Colonic mucosa (tissue), 4 donors: Measurements from ENCODE around the gene ATOSB. TPM values are rescaled to one million over a fixed set of nuclear protein-coding genes. Genes with fewer than 3 reads are reported as not detected.

Experiments used
- DNase-seq: peaks from one replicate; pipeline ENCODE4 v3.0.0-alpha.2; 2020
- H3K27ac ChIP-seq: fragments of 200-600 bp; one replicate; pipeline ENCODE4 v1.8.0; 2021
- H3K27me3 ChIP-seq: fragments of 200-600 bp; one replicate; pipeline ENCODE4 v1.8.0; 2021
- H3K36me3 ChIP-seq: fragments of 200-600 bp; one replicate; pipeline ENCODE4 v1.8.0; 2021
- H3K4me1 ChIP-seq: fragments of 200-600 bp; one replicate; pipeline ENCODE4 v1.8.0; 2021; ENCODE audit warnings: mild to moderate bottlenecking
- H3K4me3 ChIP-seq: fragments of 200-600 bp; one replicate; pipeline ENCODE4 v1.8.0; 2021
- H3K9ac ChIP-seq, 2 donors: one replicate each; pipeline ENCODE4 v1.7.0; 2013; ENCODE audit warnings: control low read depth in 2 of 2, low read depth in 2 of 2, low read length in 2 of 2
- H3K9me3 ChIP-seq: fragments of 200-600 bp; one replicate; pipeline ENCODE4 v1.8.0; 2021
- intact Hi-C: fragments of 100-400 bp; cut with DNase I; formaldehyde crosslinking; loops from one replicate; pipeline ENCODE4 v1.14.1; 2022
- total RNA-seq, 2 donors: library from RNA; stranded (reverse); fragmentation: NEBNext Ultra II Directional in 1 of 2; extraction: Animal tissue kit (Norgen Biotek cat#: 25700) in 1 of 2; gene quantifications; one replicate each; pipeline ENCODE4 v1.2.1, GENCODE V29; 2021
- TF ChIP-seq, protein P1 (sequence below): fragments of 200-600 bp; IDR thresholded peaks from one replicate; pipeline ENCODE4 v1.8.0; 2022; ENCODE audit warnings: antibody characterized with exemption, mild to moderate bottlenecking
- donor health status: healthy.
- donor health status: DM: no; HTN: no; CAD: no.
- donor health status: DM: no; HTN: no; CAD: no.

The ATOSB gene
- total RNA-seq, 2 donors from 2014 or later: 16.8 to 44.6 TPM

DNA sequence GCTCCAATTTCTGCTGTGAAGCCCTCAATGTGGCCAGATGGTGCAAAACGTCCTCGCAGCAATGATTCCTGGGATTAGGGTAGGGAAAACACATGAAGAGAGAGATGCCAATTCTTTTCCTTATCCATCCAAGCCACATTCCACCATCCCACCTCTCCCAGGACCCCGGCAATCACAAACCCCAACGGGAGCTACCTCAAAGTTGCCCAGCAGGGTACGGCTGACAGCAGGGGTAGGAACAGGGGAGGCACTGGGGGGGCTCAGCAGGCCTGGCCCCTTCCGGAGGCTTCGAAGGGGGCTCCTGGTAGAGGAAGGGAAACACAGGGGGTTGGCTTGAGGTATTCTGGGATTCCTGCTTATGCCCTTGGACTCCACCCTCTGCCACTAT, 9.3 kb downstream of the ATOSB start:
- Histone ChIP-seq H3K27me3 (no peaks in the 10 kb centered on the region), H3K9ac (no peak overlapping the region), H3K4me1 (peaks cover 6% of the 10 kb centered on the region), H3K9me3 (no peaks in the 10 kb centered on the region), H3K4me3 (no peak overlapping the region), H3K36me3 (peaks cover 7% of the 10 kb centered on the region), H3K27ac (no peak overlapping the region)
- TF ChIP-seq, protein P1, sequence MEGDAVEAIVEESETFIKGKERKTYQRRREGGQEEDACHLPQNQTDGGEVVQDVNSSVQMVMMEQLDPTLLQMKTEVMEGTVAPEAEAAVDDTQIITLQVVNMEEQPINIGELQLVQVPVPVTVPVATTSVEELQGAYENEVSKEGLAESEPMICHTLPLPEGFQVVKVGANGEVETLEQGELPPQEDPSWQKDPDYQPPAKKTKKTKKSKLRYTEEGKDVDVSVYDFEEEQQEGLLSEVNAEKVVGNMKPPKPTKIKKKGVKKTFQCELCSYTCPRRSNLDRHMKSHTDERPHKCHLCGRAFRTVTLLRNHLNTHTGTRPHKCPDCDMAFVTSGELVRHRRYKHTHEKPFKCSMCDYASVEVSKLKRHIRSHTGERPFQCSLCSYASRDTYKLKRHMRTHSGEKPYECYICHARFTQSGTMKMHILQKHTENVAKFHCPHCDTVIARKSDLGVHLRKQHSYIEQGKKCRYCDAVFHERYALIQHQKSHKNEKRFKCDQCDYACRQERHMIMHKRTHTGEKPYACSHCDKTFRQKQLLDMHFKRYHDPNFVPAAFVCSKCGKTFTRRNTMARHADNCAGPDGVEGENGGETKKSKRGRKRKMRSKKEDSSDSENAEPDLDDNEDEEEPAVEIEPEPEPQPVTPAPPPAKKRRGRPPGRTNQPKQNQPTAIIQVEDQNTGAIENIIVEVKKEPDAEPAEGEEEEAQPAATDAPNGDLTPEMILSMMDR: no peak
- no peak for DNase-seq
- intact Hi-C loops: no loop called here

DNA sequence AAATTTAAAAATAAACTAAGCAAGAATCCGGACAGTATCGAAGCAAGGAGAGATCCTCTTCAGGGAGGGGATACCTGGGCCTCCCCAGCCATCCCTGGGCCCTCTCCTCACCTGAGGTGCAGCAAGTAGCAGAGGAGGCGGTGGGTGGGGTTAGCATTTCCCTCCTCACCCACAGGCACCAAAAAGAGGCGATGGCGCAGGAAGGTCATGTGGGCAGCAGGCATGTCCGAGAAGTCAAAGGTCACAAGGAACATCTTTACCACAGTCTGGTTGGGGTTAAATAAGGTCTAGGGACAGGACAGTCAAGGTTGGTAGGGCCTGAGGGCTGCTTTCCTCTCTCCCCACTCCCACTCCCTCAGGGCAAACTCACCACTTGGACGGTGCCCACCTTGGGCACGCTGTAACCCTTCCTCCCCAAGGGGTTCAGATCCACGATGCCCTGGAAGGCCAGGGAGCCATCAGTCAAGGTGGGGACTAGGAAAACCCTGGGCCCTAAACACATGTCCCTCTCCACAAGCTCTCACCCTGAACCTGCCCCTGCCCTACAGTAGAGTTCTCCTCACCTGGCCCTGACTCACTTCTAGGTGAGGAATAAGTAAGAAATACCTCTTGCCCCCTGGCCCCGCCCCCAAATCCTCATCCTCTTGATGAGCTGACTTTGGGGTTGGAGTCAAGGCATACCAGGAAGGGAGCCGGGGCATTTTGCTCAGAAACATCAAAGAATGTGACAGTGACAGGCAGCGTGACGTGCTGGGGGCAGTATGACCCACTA, 9.9 kb downstream of the ATOSB start:
- H3K9ac ChIP-seq: no peak overlapping the region
- H3K4me3 ChIP-seq: no peak overlapping the region
- intact Hi-C loops: no loop called here
- H3K36me3 ChIP-seq: peaks cover 7% of the 10 kb centered on the region
- H3K9me3 ChIP-seq: no peaks in the 10 kb centered on the region
- no peak for DNase-seq
- H3K27me3 ChIP-seq: no peaks in the 10 kb centered on the region
- peaks cover 6% of the 10 kb centered on the region for H3K4me1 ChIP-seq
- TF ChIP-seq, protein P1: no peak
- H3K27ac ChIP-seq: no peak overlapping the region

DNA sequence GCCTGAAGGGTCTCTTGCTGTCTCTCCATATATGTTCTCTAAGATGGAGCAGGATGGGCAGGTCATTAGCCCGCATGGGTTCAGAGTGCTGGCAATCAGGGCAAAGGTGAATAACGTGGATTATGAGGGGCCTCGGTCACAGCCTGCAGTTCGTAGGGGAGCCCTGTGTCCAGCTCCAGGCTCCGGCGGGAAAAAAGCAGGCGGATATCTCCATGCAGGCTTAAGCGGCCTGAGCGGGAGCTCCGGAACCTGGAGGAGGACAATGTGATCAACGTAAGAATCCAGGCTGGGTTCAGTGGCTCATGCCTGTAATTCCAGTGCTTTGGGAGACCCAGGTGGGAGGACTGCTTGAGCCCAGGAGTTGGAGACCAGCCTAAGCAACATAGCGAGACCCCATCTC, 10.5 kb downstream of the ATOSB start:
- H3K36me3 ChIP-seq: peaks cover 7% of the 10 kb centered on the region
- no peak overlapping the region for H3K9ac ChIP-seq
- peaks cover 6% of the 10 kb centered on the region for H3K4me1 ChIP-seq
- intact Hi-C loops: no loop called here
- H3K9me3 ChIP-seq: no peaks in the 10 kb centered on the region
- DNase-seq: no peak
- H3K27ac ChIP-seq: no peak overlapping the region
- no peak overlapping the region for H3K4me3 ChIP-seq
- TF ChIP-seq, protein P1: no peak
- no peaks in the 10 kb centered on the region for H3K27me3 ChIP-seq

DNA sequence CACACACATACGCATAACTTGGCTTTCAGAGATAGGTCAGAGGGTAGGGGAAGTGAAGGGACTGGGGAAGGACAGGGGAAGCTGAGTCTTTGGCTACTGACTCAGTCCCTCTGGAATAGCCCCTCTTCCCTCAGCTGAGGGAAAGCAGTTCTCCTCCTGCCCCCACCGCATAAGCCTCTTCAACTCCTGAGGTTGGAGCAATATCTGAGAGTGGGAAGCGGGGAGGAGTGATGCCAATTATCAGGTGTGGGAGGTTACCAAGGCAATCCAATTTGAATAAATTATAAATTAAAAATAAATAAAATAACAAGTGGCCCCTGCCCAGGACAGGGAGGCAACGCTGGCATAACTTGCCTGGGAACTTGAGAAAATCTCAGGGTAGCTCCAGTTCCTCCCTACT, 11.1 kb downstream of the ATOSB start:
- H3K4me1 ChIP-seq: peaks cover 6% of the 10 kb centered on the region
- no peak for DNase-seq
- intact Hi-C loops: no loop called here
- H3K36me3 ChIP-seq: peaks cover 7% of the 10 kb centered on the region
- H3K27me3 ChIP-seq: no peaks in the 10 kb centered on the region
- H3K27ac ChIP-seq: no peak overlapping the region
- H3K9ac ChIP-seq: no peak overlapping the region
- TF ChIP-seq, protein P1: no peak
- no peak overlapping the region for H3K4me3 ChIP-seq
- no peaks in the 10 kb centered on the region for H3K9me3 ChIP-seq

DNA sequence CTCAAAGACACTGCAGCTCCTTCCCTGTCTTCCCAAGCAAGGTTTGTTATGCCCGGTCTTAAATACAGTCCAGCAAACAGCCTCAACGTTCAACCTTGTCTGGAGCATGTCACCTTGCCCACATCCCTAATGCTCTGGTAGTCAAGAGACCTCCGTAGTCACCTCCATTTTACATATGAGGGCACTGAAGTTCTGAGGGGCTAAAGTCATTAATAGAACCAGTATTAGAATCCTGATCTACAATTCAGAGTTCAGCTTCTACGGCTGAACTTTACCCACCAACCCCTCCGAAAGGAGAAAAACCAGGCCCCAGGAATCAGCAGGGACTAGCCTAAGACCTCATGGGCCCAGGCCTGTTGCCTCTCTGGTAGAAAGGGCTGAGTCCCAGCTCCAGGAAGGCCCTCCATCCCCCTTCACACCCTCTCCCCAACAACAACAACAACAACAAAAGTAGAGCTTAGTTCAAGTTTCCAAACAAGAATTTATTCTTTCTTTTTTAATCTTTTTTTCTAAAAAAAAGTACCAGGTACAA, 11.9 kb downstream of the ATOSB start:
- H3K27ac ChIP-seq: peak overlapping the region; percentile 60
- peaks cover 7% of the 10 kb centered on the region for H3K36me3 ChIP-seq
- H3K27me3 ChIP-seq: no peaks in the 10 kb centered on the region
- no peaks in the 10 kb centered on the region for H3K9me3 ChIP-seq
- peak overlapping the region; percentile 78 for H3K4me3 ChIP-seq
- peaks cover 6% of the 10 kb centered on the region for H3K4me1 ChIP-seq
- intact Hi-C loops: no loop called here
- peak overlapping the region in 1 of 2 donors; percentile 73 for H3K9ac ChIP-seq
- no peak for DNase-seq
- TF ChIP-seq, protein P1: no peak
